Endothelial cell of umbilical vein (primary cell): Measurements from ENCODE around the gene SLC23A2.
"Not testable (repeated sequence)": the region's sequence is repeated elsewhere in the genome, so short reads cannot be mapped to it uniquely, and the experiment has no call there.

ENCODE experiments used
- EZH2 ChIP-seq: IDR thresholded peaks from 2 replicates; pipeline ENCODE4 v1.6.1; 2012; ENCODE audit warnings: borderline replicate concordance, low read depth, mild to moderate bottlenecking, moderate library complexity, low read length, inconsistent platforms; ENCODE audit not compliant: severe bottlenecking
- JUN ChIP-seq: IDR thresholded peaks from 2 replicates; pipeline ENCODE4 v1.6.1; 2011; ENCODE audit warnings: borderline replicate concordance, low read depth; ENCODE audit not compliant: insufficient read length, insufficient read depth
- POLR2A ChIP-seq: IDR thresholded peaks from 2 replicates; pipeline ENCODE4 v1.6.1; 2012; ENCODE audit warnings: low read depth, mild to moderate bottlenecking, control low read depth, low read length
- POLR2AphosphoS5 ChIP-seq: IDR thresholded peaks from 2 replicates; pipeline ENCODE4 v1.6.1; 2012; ENCODE audit warnings: low read depth, mild to moderate bottlenecking, control low read depth, low read length, moderate library complexity; ENCODE audit not compliant: insufficient read depth

DNA sequence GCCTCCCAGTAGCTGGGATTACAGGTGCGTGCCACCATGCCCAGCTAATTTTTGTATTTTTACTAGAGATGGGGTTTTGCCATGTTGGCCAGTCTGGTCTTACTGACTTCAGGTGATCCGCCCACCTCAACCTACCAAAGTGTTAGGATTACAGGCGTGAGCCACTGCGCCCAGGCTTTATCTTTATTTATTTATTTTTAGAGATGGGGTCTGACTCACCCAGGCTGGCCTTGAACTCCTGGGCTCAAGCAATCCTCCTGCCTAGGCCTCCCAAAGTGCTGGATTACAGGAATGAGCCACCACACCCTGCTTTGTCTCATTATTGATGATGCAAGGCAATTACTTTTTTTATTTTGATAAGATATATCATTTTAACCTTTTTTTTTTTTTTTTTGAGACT, 21.9 kb upstream of the SLC23A2 start:
- not testable (repeated sequence) for TF ChIP-seq POLR2A, JUN, POLR2AphosphoS5, EZH2
